Fibroblast of lung (primary cell): ENCODE results near the gene TFF2. TPM values are rescaled to one million over a fixed set of nuclear protein-coding genes. Genes with fewer than 3 reads are reported as not detected.

ENCODE experiments used
- DNase-seq, 2 donors: peaks; one replicate each; pipeline versions ENCODE4 v3.0.0 to v3.0.0-alpha.2; 2010; ENCODE audit warnings: low read depth in 2 of 2
- H2AFZ ChIP-seq: 2 replicates; pipeline ENCODE4 v1.5.1; 2012; ENCODE audit warnings: low read length, control low read depth, inconsistent platforms
- H3K27ac ChIP-seq: 2 replicates; pipeline ENCODE4 v1.5.1; 2011; ENCODE audit warnings: low read length, control low read depth; ENCODE audit not compliant: insufficient read depth
- H3K27me3 ChIP-seq: 2 replicates; pipeline ENCODE4 v1.5.1; 2011; ENCODE audit warnings: mild to moderate bottlenecking, low read length; ENCODE audit not compliant: control insufficient read depth, insufficient read depth
- H3K36me3 ChIP-seq: 2 replicates; pipeline ENCODE4 v1.5.1; 2011; ENCODE audit warnings: low read length; ENCODE audit not compliant: control insufficient read depth, insufficient read depth
- H3K4me1 ChIP-seq: 2 replicates; pipeline ENCODE4 v1.5.1; 2011; ENCODE audit warnings: low read length; ENCODE audit not compliant: control insufficient read depth, insufficient read depth; ENCODE audit errors: extremely low read depth
- H3K4me2 ChIP-seq: 2 replicates; pipeline ENCODE4 v1.5.1; 2011; ENCODE audit warnings: low read length, control low read depth; ENCODE audit not compliant: insufficient read depth; ENCODE audit errors: extremely low read depth
- H3K4me3 ChIP-seq, 4 experiments: fragments of 200-600 bp in 1 of 4; sonication (generic) in 1 of 4; replicated peaks in 1 of 4; 2 replicates each; pipeline ENCODE4 v1.5.1; 2011 to 2016; ENCODE audit warnings: low read length in 4 of 4, low read depth in 3 of 4, mild to moderate bottlenecking in 3 of 4, control low read depth in 2 of 4, inconsistent platforms in 1 of 4, mixed read lengths in 1 of 4; ENCODE audit not compliant: insufficient read depth in 1 of 4; ENCODE audit errors: control extremely low read depth in 1 of 4
- H3K79me2 ChIP-seq: 2 replicates; pipeline ENCODE4 v1.5.1; 2012; ENCODE audit warnings: mild to moderate bottlenecking, low read length, inconsistent platforms; ENCODE audit not compliant: control insufficient read depth, insufficient read depth
- H3K9ac ChIP-seq: 2 replicates; pipeline ENCODE4 v1.5.1; 2011; ENCODE audit warnings: mild to moderate bottlenecking, low read length, control low read depth; ENCODE audit not compliant: insufficient read depth
- H3K9me3 ChIP-seq: 2 replicates; pipeline ENCODE4 v1.5.1; 2012; ENCODE audit warnings: low read depth, low read length; ENCODE audit not compliant: control insufficient read depth, insufficient read depth
- H4K20me1 ChIP-seq: 2 replicates; pipeline ENCODE4 v1.5.1; 2011; ENCODE audit warnings: low read length; ENCODE audit not compliant: control insufficient read depth, insufficient read depth; ENCODE audit errors: extremely low read depth
- CTCF ChIP-seq, 2 donors: IDR thresholded peaks in 1 of 2; conservative IDR thresholded peaks in 1 of 2; 1 replicate in 1 of 2; 2 replicates in 1 of 2; pipeline ENCODE4 v1.5.1; 2011 to 2012; ENCODE audit warnings: low read length in 2 of 2, control low read depth in 1 of 2, inconsistent platforms in 1 of 2, low read depth in 1 of 2, mild to moderate bottlenecking in 1 of 2
- EZH2 ChIP-seq: IDR thresholded peaks from 2 replicates; pipeline ENCODE4 v1.5.1; 2012; ENCODE audit warnings: low read length, control low read depth, mild to moderate bottlenecking; ENCODE audit errors: missing control alignments
- polyA plus RNA-seq, 2 donors: library from polyadenylated mRNA; depleted of rRNA in 1 of 2; stranded (reverse) in 1 of 2; unstranded in 1 of 2; fragments of >200 nt; gene quantifications; 2 replicates each; pipeline ENCODE4 v1.2.1, GENCODE V29; 2011 to 2012; ENCODE audit warnings: missing spikeins in 1 of 2
- total RNA-seq: library from RNA; depleted of rRNA; stranded (reverse); fragments of >200 nt; gene quantifications from 2 replicates; pipeline ENCODE4 v1.2.1, GENCODE V29; 2014

TFF2 gene
- total and polyA plus RNA-seq, 2 donors (not counting 1 experiment from before 2014, with no cell fraction given): not detected

DNA sequence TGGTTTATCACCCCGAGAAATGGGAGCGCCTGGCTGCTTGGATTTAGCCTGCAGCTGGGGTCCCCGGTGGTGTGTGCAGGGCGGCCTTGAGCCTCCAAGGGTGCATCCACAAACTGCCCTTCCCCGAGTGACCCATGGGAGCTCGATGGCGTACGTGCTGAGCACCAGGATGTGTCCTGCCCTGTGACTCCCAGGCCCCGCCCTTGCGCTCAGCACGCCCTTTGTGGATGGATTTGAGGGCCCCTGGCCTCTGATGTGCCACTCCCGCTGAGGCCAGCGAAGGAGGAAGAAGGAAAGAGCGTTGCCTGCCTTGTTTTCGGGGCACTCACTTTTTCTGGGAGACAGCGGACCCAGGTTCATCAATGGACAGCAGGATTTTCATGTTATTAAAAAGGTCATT is 33.9 kb downstream of the TFF2 start:
- Histone ChIP-seq H3K9ac (no peak overlapping the region), H3K79me2 (no peaks in the 10 kb centered on the region), H3K4me3 (no peak overlapping the region), H2AFZ (no peak overlapping the region), H3K9me3 (no peaks in the 10 kb centered on the region), H4K20me1 (no peaks in the 10 kb centered on the region), H3K27ac (no peak overlapping the region), H3K27me3 (no peaks in the 10 kb centered on the region), H3K36me3 (no peaks in the 10 kb centered on the region), H3K4me1 (no peaks in the 10 kb centered on the region), H3K4me2 (no peak overlapping the region)
- no peak for DNase-seq
- TF ChIP-seq CTCF (conservative IDR thresholded peaks at IDR 0.05 in 1 of 2, IDR thresholded peaks at IDR 0.05 in 1 of 2; ENCODE audit: low read depth in 1 of 2, low read length in 2 of 2) (no peak), EZH2 (no peak)

- Histone ChIP-seq H3K9me3 (no peaks in the 10 kb centered on the region), H3K9ac (no peak within 1 kb of the TSS), H3K36me3 (no peaks in the 10 kb centered on the region), H3K4me1 (no peaks in the 10 kb centered on the region), H3K27ac (no peak within 1 kb of the TSS), H4K20me1 (no peaks in the 10 kb centered on the region), H3K4me2 (no peak within 1 kb of the TSS), H3K4me3 (no peak within 1 kb of the TSS), H3K79me2 (no peaks in the 10 kb centered on the region), H3K27me3 (no peaks in the 10 kb centered on the region), H2AFZ (no peak within 1 kb of the TSS)
- no peak for DNase-seq
- TF ChIP-seq EZH2 (no peak), CTCF (conservative IDR thresholded peaks at IDR 0.05 in 1 of 2, IDR thresholded peaks at IDR 0.05 in 1 of 2; ENCODE audit: low read depth in 1 of 2, low read length in 2 of 2) (no peak)
Measured at GRCh38 chr21:42315296-42315891, 35.4 kb downstream of the TFF2 start, which contains the start of gene TFF3. TFF3 (minus strand) TSS chr21:42315409; CDS start chr21:42315374, 35 bp downstream.

DNA sequence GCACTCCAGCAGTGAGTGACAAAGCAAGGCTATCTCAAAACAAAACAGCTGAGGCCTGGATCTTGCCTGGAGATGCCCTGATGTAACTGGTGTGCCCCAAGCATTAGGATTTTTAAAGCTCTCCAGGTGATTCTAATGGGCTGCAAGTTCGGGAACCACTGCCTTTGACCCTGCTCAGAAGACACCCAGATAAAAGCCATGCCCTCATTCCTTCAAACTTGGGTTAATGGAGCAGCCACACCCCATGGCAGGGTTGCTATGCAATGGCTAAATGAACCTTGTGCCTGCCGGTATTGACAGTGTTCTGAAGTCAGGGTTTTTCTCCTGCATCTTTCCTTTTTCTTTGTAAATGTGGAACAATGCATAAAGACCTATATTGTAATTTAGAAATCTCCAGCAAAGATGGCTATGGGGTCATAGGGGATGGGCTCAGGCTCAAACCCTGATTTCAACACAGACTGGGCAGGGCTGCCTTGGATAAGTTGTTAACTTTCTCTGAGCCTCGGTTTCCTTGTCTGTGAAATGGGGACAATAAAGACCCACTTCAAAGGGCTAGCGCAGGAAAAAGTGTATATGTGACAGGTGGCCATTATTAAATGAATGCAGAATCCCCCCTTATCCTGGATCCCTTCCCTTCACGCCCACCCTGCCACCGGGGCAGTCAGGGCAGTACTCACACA is 36.0 kb downstream of the TFF2 start:
- DNase-seq: no peak

More for the DNA sequence above, 36.0 kb downstream of the TFF2 start:
- Histone ChIP-seq H3K4me2 (no peak overlapping the region), H4K20me1 (no peaks in the 10 kb centered on the region), H3K79me2 (no peaks in the 10 kb centered on the region), H3K9me3 (no peaks in the 10 kb centered on the region), H3K27me3 (no peaks in the 10 kb centered on the region), H3K36me3 (no peaks in the 10 kb centered on the region), H3K9ac (no peak overlapping the region), H2AFZ (no peak overlapping the region), H3K4me1 (no peaks in the 10 kb centered on the region), H3K4me3 (no peak overlapping the region), H3K27ac (no peak overlapping the region)
- no peak for TF ChIP-seq EZH2
- no peak for TF ChIP-seq CTCF (conservative IDR thresholded peaks at IDR 0.05 in 1 of 2, IDR thresholded peaks at IDR 0.05 in 1 of 2; ENCODE audit: low read depth in 1 of 2, low read length in 2 of 2)
